GM23248 (cell line): Measurements from ENCODE around the gene DNPH1. TPM values are rescaled to one million over a fixed set of nuclear protein-coding genes. Genes with fewer than 3 reads are reported as not detected.

Source experiments
- DNase-seq: peaks from one replicate; pipeline ENCODE4 v3.0.0-alpha.2; 2015
- H2AFZ ChIP-seq: fragments of 200-600 bp; sonication (generic); 2 replicates; pipeline ENCODE4 v1.6.1; 2016; ENCODE audit warnings: antibody characterized with exemption
- H3F3A ChIP-seq: fragments of 200-600 bp; sonication (generic); 2 replicates; pipeline ENCODE4 v1.6.1; 2016; ENCODE audit warnings: mild to moderate bottlenecking, antibody characterized with exemption, mixed run types; ENCODE audit not compliant: insufficient read depth
- H3K27ac ChIP-seq: fragments of 200-600 bp; sonication (generic); 2 replicates; pipeline ENCODE4 v1.5.1; 2016; ENCODE audit warnings: mild to moderate bottlenecking
- H3K27me3 ChIP-seq: fragments of 200-600 bp; sonication (generic); replicated peaks from 2 replicates; pipeline ENCODE4 v1.6.1; 2016; ENCODE audit warnings: mild to moderate bottlenecking; ENCODE audit not compliant: insufficient read depth
- H3K36me3 ChIP-seq: fragments of 200-600 bp; sonication (generic); 2 replicates; pipeline ENCODE4 v1.6.1; 2016; ENCODE audit warnings: low read depth, mild to moderate bottlenecking
- H3K4me1 ChIP-seq: fragments of 200-600 bp; sonication (generic); 2 replicates; pipeline ENCODE4 v1.6.1; 2016; ENCODE audit warnings: mild to moderate bottlenecking; ENCODE audit not compliant: insufficient read depth
- H3K4me2 ChIP-seq: fragments of 200-600 bp; sonication (generic); one replicate; pipeline ENCODE4 v1.6.1; 2016; ENCODE audit warnings: mild to moderate bottlenecking; ENCODE audit not compliant: unreplicated experiment
- H3K4me3 ChIP-seq: fragments of 200-600 bp; sonication (generic); 2 replicates; pipeline ENCODE4 v1.5.1; 2016; ENCODE audit warnings: mild to moderate bottlenecking
- H3K79me2 ChIP-seq: fragments of 200-600 bp; sonication (generic); 2 replicates; pipeline ENCODE4 v1.6.1; 2016; ENCODE audit warnings: mild to moderate bottlenecking; ENCODE audit not compliant: insufficient read depth
- H3K9ac ChIP-seq: fragments of 200-600 bp; sonication (generic); 2 replicates; pipeline ENCODE4 v1.6.1; 2016; ENCODE audit warnings: mild to moderate bottlenecking
- H3K9me2 ChIP-seq: fragments of 200-600 bp; sonication (generic); 2 replicates; pipeline ENCODE4 v1.6.1; 2016; ENCODE audit warnings: mixed run types, mild to moderate bottlenecking, moderate library complexity; ENCODE audit not compliant: insufficient read depth
- H3K9me3 ChIP-seq: fragments of 200-600 bp; sonication (generic); one replicate; pipeline ENCODE4 v1.6.1; 2017; ENCODE audit warnings: low read depth
- H4K20me1 ChIP-seq: fragments of 200-600 bp; sonication (generic); 2 replicates; pipeline ENCODE4 v1.6.0; 2016; ENCODE audit not compliant: insufficient read depth
- EZH2 ChIP-seq: fragments of 200-600 bp; sonication (generic); IDR thresholded peaks from 2 replicates; pipeline ENCODE4 v1.6.1; 2018; ENCODE audit warnings: antibody characterized with exemption, mild to moderate bottlenecking; ENCODE audit not compliant: insufficient read depth, poor library complexity, severe bottlenecking
- EZH2phosphoT487 ChIP-seq: fragments of 200-600 bp; sonication (generic); IDR thresholded peaks from 2 replicates; pipeline ENCODE4 v1.6.1; 2018; ENCODE audit warnings: antibody characterized with exemption, moderate library complexity, mild to moderate bottlenecking, low read depth; ENCODE audit not compliant: insufficient read depth
- WGBS, 2 experiments: methylation state at CpG; one replicate each; pipeline ENCODE4 v1.1.6; 2015 to 2017; ENCODE audit warnings: low lambda C conversion rate in 2 of 2, low coverage in 1 of 2; ENCODE audit errors: missing lambda C conversion rate in 2 of 2; 5-methylcytosine and 5-hydroxymethylcytosine counted together
- in situ Hi-C: fragments of 300-500 bp; cut with MboI; formaldehyde crosslinking; loops from 2 replicates; pipeline ENCODE4 v1.15.0; 2020
- polyA plus RNA-seq: library from polyadenylated mRNA; unstranded; fragments of >200 nt; fragmentation: Nextera tagmentation; extraction: Ambion mirVana; gene quantifications from 2 replicates; pipeline ENCODE4 v1.2.1, GENCODE V29; 2016
- total RNA-seq: library from RNA; depleted of rRNA; stranded (reverse); fragments of >200 nt; shearing (Covaris generic); gene quantifications from 2 replicates; pipeline ENCODE4 v1.2.3, GENCODE V29; 2014

DNPH1 gene
- total and polyA plus RNA-seq, 2 experiments from 2014 or later: 93.6 to 94.8 TPM

GRCh38 chr6:43262000-43262779, 32.9 kb upstream of the DNPH1 start:
- no peaks in the 10 kb centered on the region for H3F3A ChIP-seq
- 75 to 76% methylated on average over 13 to 14 of the region's 14 CpGs for WGBS, 2 experiments
- DNase-seq: peak; percentile 25
- no peak overlapping the region for H3K27ac ChIP-seq
- H3K9me3 ChIP-seq: no peaks in the 10 kb centered on the region
- no peak for TF ChIP-seq EZH2
- no peak for TF ChIP-seq EZH2phosphoT487
- in situ Hi-C loops: no loop called here
- no peak overlapping the region for H3K4me2 ChIP-seq
- H3K4me1 ChIP-seq: no peaks in the 10 kb centered on the region
- no peaks in the 10 kb centered on the region for H3K36me3 ChIP-seq
- no peaks in the 10 kb centered on the region for H4K20me1 ChIP-seq
- no peak overlapping the region for H2AFZ ChIP-seq
- H3K9ac ChIP-seq: no peak overlapping the region
- no peaks in the 10 kb centered on the region for H3K79me2 ChIP-seq
- H3K9me2 ChIP-seq: no peaks in the 10 kb centered on the region
- H3K27me3 ChIP-seq: no peaks in the 10 kb centered on the region; the same call in 1 of the 2 replicates
- no peak overlapping the region for H3K4me3 ChIP-seq

DNA sequence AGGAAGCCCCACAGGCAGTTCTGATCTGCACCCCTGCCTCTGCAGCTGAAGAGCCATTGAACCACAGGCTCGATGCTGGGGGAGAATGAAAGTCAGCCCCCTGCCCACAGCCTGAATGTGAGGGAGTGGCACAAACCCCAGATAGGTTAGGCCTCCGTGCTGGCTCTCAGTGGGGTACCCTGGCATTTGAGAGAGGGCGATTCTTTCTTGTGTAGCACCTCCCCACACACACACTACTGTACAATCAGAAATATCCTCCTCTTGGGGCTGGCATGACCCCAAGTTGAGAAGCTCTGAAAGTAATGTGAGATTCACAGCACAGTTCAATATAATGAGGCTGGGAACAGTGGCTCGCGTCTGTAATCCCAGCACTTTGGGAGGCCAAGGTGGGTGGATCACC, 31.9 kb upstream of the DNPH1 start:
- no peak for DNase-seq
- H3K4me2 ChIP-seq: no peak overlapping the region
- WGBS, 2 experiments: 67 to 72% methylated on average over 5 of the region's 5 CpGs
- H3K27ac ChIP-seq: no peak overlapping the region
- no peaks in the 10 kb centered on the region for H3K4me1 ChIP-seq
- H2AFZ ChIP-seq: no peak overlapping the region
- H3K4me3 ChIP-seq: no peak overlapping the region
- H4K20me1 ChIP-seq: no peaks in the 10 kb centered on the region
- H3K27me3 ChIP-seq: no peaks in the 10 kb centered on the region
- no peaks in the 10 kb centered on the region for H3F3A ChIP-seq
- TF ChIP-seq EZH2 (no peak), EZH2phosphoT487 (no peak)
- H3K9me2 ChIP-seq: no peaks in the 10 kb centered on the region
- H3K36me3 ChIP-seq: no peaks in the 10 kb centered on the region
- H3K9me3 ChIP-seq: no peaks in the 10 kb centered on the region
- in situ Hi-C loops: no loop called here
- H3K79me2 ChIP-seq: no peaks in the 10 kb centered on the region
- H3K9ac ChIP-seq: no peak overlapping the region

- H3F3A ChIP-seq: no peaks in the 10 kb centered on the region
- WGBS, 2 experiments: 69 to 74% methylated on average over 4 of the region's 4 CpGs
- H3K4me2 ChIP-seq: no peak overlapping the region
- no peak overlapping the region for H3K4me3 ChIP-seq
- no peak for DNase-seq
- H2AFZ ChIP-seq: no peak overlapping the region
- no peaks in the 10 kb centered on the region for H3K27me3 ChIP-seq
- H3K9ac ChIP-seq: no peak overlapping the region
- H3K4me1 ChIP-seq: no peaks in the 10 kb centered on the region
- H3K27ac ChIP-seq: no peak overlapping the region
- in situ Hi-C loops: no loop called here
- TF ChIP-seq EZH2phosphoT487 (no peak), EZH2 (no peak)
- no peaks in the 10 kb centered on the region for H4K20me1 ChIP-seq
- H3K9me2 ChIP-seq: no peaks in the 10 kb centered on the region
- no peaks in the 10 kb centered on the region for H3K36me3 ChIP-seq
- no peaks in the 10 kb centered on the region for H3K9me3 ChIP-seq
- no peaks in the 10 kb centered on the region for H3K79me2 ChIP-seq
Measured at GRCh38 chr6:43260791-43261190, 31.5 kb upstream of the DNPH1 start.

- DNase-seq: no peak
- Histone ChIP-seq H4K20me1 (no peaks in the 10 kb centered on the region), H3F3A (no peaks in the 10 kb centered on the region), H3K9ac (no peak overlapping the region), H3K9me2 (no peaks in the 10 kb centered on the region), H3K9me3 (no peaks in the 10 kb centered on the region), H2AFZ (no peak overlapping the region), H3K36me3 (no peaks in the 10 kb centered on the region), H3K79me2 (no peaks in the 10 kb centered on the region), H3K27me3 (no peaks in the 10 kb centered on the region), H3K4me3 (no peak overlapping the region), H3K4me2 (no peak overlapping the region), H3K4me1 (no peaks in the 10 kb centered on the region), H3K27ac (no peak overlapping the region)
- WGBS, 2 experiments: 84 to 88% methylated on average over 20 to 30 of the region's 30 CpGs
- in situ Hi-C loops: loop anchor here (10.0 kb wide), 1 partner anchor 76 kb away; no protein-coding TSS in a partner anchor
- TF ChIP-seq EZH2phosphoT487: no peak
Measured at GRCh38 chr6:43258807-43259686, 29.8 kb upstream of the DNPH1 start.
